PC-3 (cell line): Measurements from ENCODE around the gene IVNS1ABP. TPM values are rescaled to one million over a fixed set of nuclear protein-coding genes. Genes with fewer than 3 reads are reported as not detected.

Experiments
- ATAC-seq: fragments of 200-7000 bp; cut with Tn5 transposase; 2 replicates; pipeline ENCODE4 v1.9.1; 2020; ENCODE audit warnings: mild to moderate bottlenecking, moderate library complexity
- BruUV-seq: library from RNA; stranded (reverse); fragments of 400-500 nt; replicated peaks from 2 replicates; lab custom pipeline; 2021; lab: Mats Ljungman, UMichigan
- CTCF ChIA-PET: fragments of 300-600 bp; sonication (Branson Sonifier 250); formaldehyde crosslinking; loops from one replicate; lab custom pipeline; 2022; ENCODE audit warnings: antibody characterized with exemption; lab: Charles Lee
- POLR2A ChIA-PET: fragments of 300-600 bp; sonication (Branson Sonifier 250); formaldehyde crosslinking; loops from one replicate; lab custom pipeline; 2022; ENCODE audit warnings: antibody characterized with exemption; ENCODE audit not compliant: unreplicated experiment; lab: Charles Lee
- DNase-seq: peaks from one replicate; pipeline ENCODE4 v3.0.0-alpha.2; 2015
- H2AFZ ChIP-seq: fragments of 300-600 bp; sonication (generic); 2 replicates; pipeline ENCODE4 v1.6.0; 2016; ENCODE audit warnings: antibody characterized with exemption, low read length
- H3F3A ChIP-seq: fragments of 300-600 bp; sonication (generic); one replicate; pipeline ENCODE4 v1.6.0; 2017; ENCODE audit warnings: antibody characterized with exemption, low read length, control low read depth, mild to moderate bottlenecking; ENCODE audit not compliant: unreplicated experiment
- H3K27ac ChIP-seq: fragments of 300-600 bp; sonication (generic); 2 replicates; pipeline ENCODE4 v1.5.1; 2016; ENCODE audit warnings: mild to moderate bottlenecking, low read length
- H3K27me3 ChIP-seq: fragments of 300-600 bp; sonication (generic); 2 replicates; pipeline ENCODE4 v1.6.1; 2016; ENCODE audit warnings: low read length, mixed read lengths
- H3K36me3 ChIP-seq: fragments of 300-600 bp; sonication (generic); 2 replicates; pipeline ENCODE4 v1.6.1; 2016; ENCODE audit warnings: low read depth, mixed run types, low read length, mixed read lengths
- H3K4me1 ChIP-seq: fragments of 300-600 bp; sonication (generic); 2 replicates; pipeline ENCODE4 v1.5.1; 2016; ENCODE audit warnings: low read length; ENCODE audit not compliant: insufficient read depth
- H3K4me2 ChIP-seq: fragments of 300-600 bp; sonication (generic); 2 replicates; pipeline ENCODE4 v1.6.0; 2016; ENCODE audit warnings: low read length
- H3K4me3 ChIP-seq: fragments of 300-600 bp; sonication (generic); 2 replicates; pipeline ENCODE4 v1.5.1; 2016; ENCODE audit warnings: mild to moderate bottlenecking, low read length, mixed read lengths
- H3K79me2 ChIP-seq: fragments of 300-600 bp; sonication (generic); 2 replicates; pipeline ENCODE4 v1.6.1; 2017; ENCODE audit warnings: low read length, mixed read lengths
- H3K9ac ChIP-seq: fragments of 300-600 bp; sonication (generic); 2 replicates; pipeline ENCODE4 v1.6.0; 2016; ENCODE audit warnings: mild to moderate bottlenecking, low read length
- H3K9me2 ChIP-seq: fragments of 300-600 bp; sonication (generic); replicated peaks from 2 replicates; pipeline ENCODE4 v1.6.1; 2016; ENCODE audit warnings: mixed run types, low read length, mixed read lengths
- H3K9me3 ChIP-seq: fragments of 300-600 bp; sonication (generic); 2 replicates; pipeline ENCODE4 v1.6.1; 2016; ENCODE audit warnings: low read length, mixed read lengths
- H4K20me1 ChIP-seq: fragments of 300-600 bp; sonication (generic); 2 replicates; pipeline ENCODE4 v1.6.1; 2016; ENCODE audit warnings: low read length, mixed read lengths
- EZH2 ChIP-seq: fragments of 300-600 bp; sonication (generic); IDR thresholded peaks from one replicate; pipeline ENCODE4 v1.6.1; 2017; ENCODE audit warnings: antibody characterized with exemption, mild to moderate bottlenecking, low read length; ENCODE audit not compliant: unreplicated experiment
- EZH2phosphoT487 ChIP-seq: fragments of 300-600 bp; sonication (generic); IDR thresholded peaks from 2 replicates; pipeline ENCODE4 v1.6.1; 2018; ENCODE audit warnings: mild to moderate bottlenecking, antibody characterized with exemption, low read length, borderline replicate concordance
- intact Hi-C: fragments of 100-400 bp; cut with micrococcal nuclease; formaldehyde crosslinking; loops from 2 replicates; pipeline ENCODE4 v1.9.0; 2023
- total RNA-seq: library from RNA; depleted of rRNA; stranded (reverse); fragments of >200 nt; gene quantifications from 2 replicates; pipeline ENCODE4 v1.2.3, GENCODE V29; 2014
- TF ChIP-seq, protein P1 (sequence below): fragments of 300-600 bp; sonication (generic); conservative IDR thresholded peaks from 2 replicates; pipeline ENCODE4 v1.5.1; 2017; ENCODE audit warnings: antibody characterized with exemption, low read depth, mild to moderate bottlenecking, low read length

Gene IVNS1ABP
- total RNA-seq, 1 experiment from 2014 or later = 30.7 TPM

DNA sequence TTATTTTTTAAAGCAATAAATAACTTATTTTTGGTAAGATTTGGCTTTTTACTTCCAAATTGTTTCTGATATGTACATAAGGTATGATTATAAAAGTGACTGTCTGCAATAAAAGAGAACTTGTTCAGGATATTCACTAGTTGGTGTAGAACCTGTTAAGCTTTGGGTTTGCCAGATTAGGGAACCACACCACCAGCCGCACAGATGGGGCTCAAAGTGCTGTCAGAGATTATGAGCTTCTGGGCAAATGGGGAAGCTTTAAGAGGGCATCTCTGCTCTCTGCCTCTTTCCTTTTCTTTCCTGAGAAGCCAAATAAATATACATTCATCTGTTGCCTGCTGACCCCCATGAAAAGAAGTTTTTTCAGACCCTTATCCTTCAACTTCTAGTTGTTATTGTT, 25.4 kb downstream of the IVNS1ABP start:
- Histone ChIP-seq H3F3A (no peaks in the 10 kb centered on the region), H4K20me1 (no peaks in the 10 kb centered on the region), H3K79me2 (no peaks in the 10 kb centered on the region), H3K9me3 (no peaks in the 10 kb centered on the region), H2AFZ (no peak overlapping the region), H3K27me3 (no peaks in the 10 kb centered on the region), H3K4me2 (no peak overlapping the region), H3K9ac (no peak overlapping the region), H3K9me2 (no peaks in the 10 kb centered on the region), H3K4me1 (no peaks in the 10 kb centered on the region), H3K4me3 (no peak overlapping the region), H3K27ac (no peak overlapping the region), H3K36me3 (peaks cover 12% of the 10 kb centered on the region; the same call in 1 of the 2 replicates)
- no TSS peak for BruUV-seq
- TF ChIP-seq, protein P1, sequence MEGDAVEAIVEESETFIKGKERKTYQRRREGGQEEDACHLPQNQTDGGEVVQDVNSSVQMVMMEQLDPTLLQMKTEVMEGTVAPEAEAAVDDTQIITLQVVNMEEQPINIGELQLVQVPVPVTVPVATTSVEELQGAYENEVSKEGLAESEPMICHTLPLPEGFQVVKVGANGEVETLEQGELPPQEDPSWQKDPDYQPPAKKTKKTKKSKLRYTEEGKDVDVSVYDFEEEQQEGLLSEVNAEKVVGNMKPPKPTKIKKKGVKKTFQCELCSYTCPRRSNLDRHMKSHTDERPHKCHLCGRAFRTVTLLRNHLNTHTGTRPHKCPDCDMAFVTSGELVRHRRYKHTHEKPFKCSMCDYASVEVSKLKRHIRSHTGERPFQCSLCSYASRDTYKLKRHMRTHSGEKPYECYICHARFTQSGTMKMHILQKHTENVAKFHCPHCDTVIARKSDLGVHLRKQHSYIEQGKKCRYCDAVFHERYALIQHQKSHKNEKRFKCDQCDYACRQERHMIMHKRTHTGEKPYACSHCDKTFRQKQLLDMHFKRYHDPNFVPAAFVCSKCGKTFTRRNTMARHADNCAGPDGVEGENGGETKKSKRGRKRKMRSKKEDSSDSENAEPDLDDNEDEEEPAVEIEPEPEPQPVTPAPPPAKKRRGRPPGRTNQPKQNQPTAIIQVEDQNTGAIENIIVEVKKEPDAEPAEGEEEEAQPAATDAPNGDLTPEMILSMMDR = no peak
- no peak for TF ChIP-seq EZH2
- TF ChIP-seq EZH2phosphoT487 = no peak
- ATAC-seq = no peak
- intact Hi-C loops = loop anchor here (5.0 kb wide), 1 partner anchor 54 kb away; no protein-coding TSS in a partner anchor
- ChIA-PET CTCF (no interaction called here), POLR2A (no interaction called here)
- no peak for DNase-seq

DNA sequence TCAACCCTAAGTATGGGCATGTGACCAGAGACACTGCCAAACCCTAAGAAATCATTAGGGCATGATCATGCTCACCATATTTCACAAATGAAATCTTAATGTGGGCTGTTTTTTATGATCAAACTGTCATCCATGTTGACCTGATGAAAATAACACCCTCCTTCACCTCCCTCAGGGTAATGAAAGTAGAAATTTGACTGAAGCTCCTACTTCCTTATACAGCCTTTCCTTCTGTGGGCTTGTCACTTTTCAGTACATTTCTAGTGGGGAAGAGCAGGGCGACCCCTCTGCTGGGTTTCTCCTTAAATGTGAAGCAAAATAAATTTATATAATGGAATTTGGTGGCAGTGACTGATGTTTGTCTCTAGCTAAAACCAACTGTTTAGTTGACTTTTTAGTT, 25.9 kb downstream of the IVNS1ABP start:
- Histone ChIP-seq H3K4me1 (no peaks in the 10 kb centered on the region), H3K27me3 (no peaks in the 10 kb centered on the region), H3K4me2 (no peak overlapping the region), H3F3A (no peaks in the 10 kb centered on the region), H3K9me2 (no peaks in the 10 kb centered on the region), H3K27ac (no peak overlapping the region), H3K4me3 (no peak overlapping the region), H4K20me1 (no peaks in the 10 kb centered on the region), H3K36me3 (peaks cover 8% of the 10 kb centered on the region; the same call in 1 of the 2 replicates), H3K9me3 (no peaks in the 10 kb centered on the region), H2AFZ (no peak overlapping the region), H3K9ac (no peak overlapping the region), H3K79me2 (no peaks in the 10 kb centered on the region)
- intact Hi-C loops = loop anchor here (5.0 kb wide), 1 partner anchor 54 kb away; no protein-coding TSS in a partner anchor
- ChIA-PET POLR2A (no interaction called here), CTCF (no interaction called here)
- ATAC-seq (no peak), DNase-seq (no peak)
- no TSS peak for BruUV-seq
- TF ChIP-seq, protein P1 = no peak
- TF ChIP-seq EZH2phosphoT487 (no peak), EZH2 (no peak)

- TF ChIP-seq EZH2phosphoT487 (no peak), EZH2 (no peak)
- TF ChIP-seq, protein P1 = no peak
- no peak for DNase-seq
- H3K27ac ChIP-seq = no peak overlapping the region
Observed at GRCh38 chr1:185289880-185290279, 27.2 kb downstream of the IVNS1ABP start.

More at GRCh38 chr1:185289880-185290279, 27.2 kb downstream of the IVNS1ABP start:
- Histone ChIP-seq H3K4me3 (no peak overlapping the region), H3K27me3 (no peaks in the 10 kb centered on the region), H2AFZ (no peak overlapping the region), H4K20me1 (no peaks in the 10 kb centered on the region), H3K4me1 (no peaks in the 10 kb centered on the region), H3K79me2 (no peaks in the 10 kb centered on the region), H3K9me3 (no peaks in the 10 kb centered on the region), H3K4me2 (no peak overlapping the region), H3F3A (no peaks in the 10 kb centered on the region), H3K9me2 (no peaks in the 10 kb centered on the region), H3K36me3 (peaks cover under 1% of the 10 kb centered on the region; the same call in 1 of the 2 replicates), H3K9ac (no peak overlapping the region)
- intact Hi-C loops = loop anchor here (5.0 kb wide), 1 partner anchor 53 kb away; no protein-coding TSS in a partner anchor
- CTCF ChIA-PET = no interaction called here
- no TSS peak for BruUV-seq
- POLR2A ChIA-PET = no interaction called here
- no peak for ATAC-seq
